H9 (cell line): ENCODE results near the gene AQP12A. TPM values are rescaled to one million over a fixed set of nuclear protein-coding genes. Genes with fewer than 3 reads are reported as not detected.

Source experiments
- DNase-seq: peaks from one replicate; pipeline ENCODE4 v3.0.0-alpha.2; 2017
- H2AFZ ChIP-seq: one replicate; pipeline ENCODE4 v1.6.1; 2013; ENCODE audit warnings: mild to moderate bottlenecking, low read length, control low read depth, moderate library complexity
- H2AK5ac ChIP-seq: 2 replicates; pipeline ENCODE4 v1.6.1; 2013; ENCODE audit warnings: low read length, control low read depth, mixed read lengths; ENCODE audit not compliant: insufficient read length
- H2BK120ac ChIP-seq: one replicate; pipeline ENCODE4 v1.6.1; 2013; ENCODE audit warnings: low read depth, mild to moderate bottlenecking, low read length, control low read depth, inconsistent platforms; ENCODE audit not compliant: poor library complexity, severe bottlenecking
- H2BK12ac ChIP-seq: 2 replicates; pipeline ENCODE4 v1.6.1; 2013; ENCODE audit warnings: low read length, control low read depth, mixed read lengths, low read depth; ENCODE audit not compliant: insufficient read length
- H2BK15ac ChIP-seq: 2 replicates; pipeline ENCODE4 v1.6.1; 2013; ENCODE audit warnings: low read depth, low read length, control low read depth
- H2BK20ac ChIP-seq: one replicate; pipeline ENCODE4 v1.6.1; 2013; ENCODE audit warnings: low read depth, mild to moderate bottlenecking, low read length, control low read depth, inconsistent platforms; ENCODE audit not compliant: poor library complexity, severe bottlenecking
- H2BK5ac ChIP-seq: 2 replicates; pipeline ENCODE4 v1.6.1; 2013; ENCODE audit warnings: low read length, control low read depth, mixed read lengths; ENCODE audit not compliant: insufficient read length
- H3K14ac ChIP-seq: 2 replicates; pipeline ENCODE4 v1.6.1; 2013; ENCODE audit warnings: low read length, control low read depth; ENCODE audit not compliant: insufficient read depth
- H3K18ac ChIP-seq: 2 replicates; pipeline ENCODE4 v1.6.1; 2013; ENCODE audit warnings: low read depth, mild to moderate bottlenecking, mixed read lengths, low read length, control low read depth; ENCODE audit not compliant: insufficient read length
- H3K23ac ChIP-seq: 2 replicates; pipeline ENCODE4 v1.6.1; 2013; ENCODE audit warnings: low read length, control low read depth, mixed read lengths, low read depth; ENCODE audit not compliant: insufficient read length
- H3K23me2 ChIP-seq: 2 replicates; pipeline ENCODE4 v1.6.1; 2013; ENCODE audit warnings: low read depth, mild to moderate bottlenecking, mixed read lengths, low read length, control low read depth; ENCODE audit not compliant: insufficient read length, poor library complexity, severe bottlenecking
- H3K27ac ChIP-seq: 2 replicates; pipeline ENCODE4 v1.5.1; 2013; ENCODE audit warnings: low read length, control low read depth, mixed read lengths, low read depth; ENCODE audit not compliant: insufficient read length
- H3K27me3 ChIP-seq: 2 replicates; pipeline ENCODE4 v1.6.1; 2013; ENCODE audit warnings: low read length, control low read depth, inconsistent platforms; ENCODE audit not compliant: insufficient read depth
- H3K4ac ChIP-seq: 2 replicates; pipeline ENCODE4 v1.6.1; 2013; ENCODE audit warnings: low read depth, mild to moderate bottlenecking, control low read depth, inconsistent platforms, low read length, moderate library complexity
- H3K4me1 ChIP-seq: 2 replicates; pipeline ENCODE4 v1.6.1; 2013; ENCODE audit warnings: low read length, control low read depth, inconsistent platforms; ENCODE audit not compliant: insufficient read depth
- H3K4me2 ChIP-seq: 2 replicates; pipeline ENCODE4 v1.6.1; 2013; ENCODE audit warnings: low read length, control low read depth, mixed read lengths; ENCODE audit not compliant: insufficient read length, insufficient read depth
- H3K56ac ChIP-seq: 2 replicates; pipeline ENCODE4 v1.6.1; 2013; ENCODE audit warnings: low read depth, mild to moderate bottlenecking, mixed read lengths, low read length, control low read depth; ENCODE audit not compliant: insufficient read length
- H3K79me1 ChIP-seq: 2 replicates; pipeline ENCODE4 v1.6.1; 2013; ENCODE audit warnings: low read depth, mild to moderate bottlenecking, moderate library complexity, low read length, control low read depth, inconsistent platforms; ENCODE audit not compliant: insufficient read depth, poor library complexity, severe bottlenecking
- H3K79me2 ChIP-seq: 2 replicates; pipeline ENCODE4 v1.6.1; 2013; ENCODE audit warnings: low read length, control low read depth, inconsistent platforms; ENCODE audit not compliant: insufficient read depth
- H3K9ac ChIP-seq: 2 replicates; pipeline ENCODE4 v1.6.1; 2013; ENCODE audit warnings: low read length, control low read depth, mixed read lengths; ENCODE audit not compliant: insufficient read length; ENCODE audit errors: extremely low read depth
- H3K9me3 ChIP-seq: one replicate; pipeline ENCODE4 v1.6.1; 2013; ENCODE audit warnings: low read depth, low read length, inconsistent platforms; ENCODE audit not compliant: control insufficient read depth
- H3T11ph ChIP-seq: one replicate; pipeline ENCODE4 v1.6.1; 2013; ENCODE audit warnings: mild to moderate bottlenecking, low read length, control low read depth, inconsistent platforms
- H4K20me1 ChIP-seq: one replicate; pipeline ENCODE4 v1.6.1; 2013; ENCODE audit not compliant: control insufficient read depth, insufficient read length, insufficient read depth
- H4K5ac ChIP-seq: 2 replicates; pipeline ENCODE4 v1.6.1; 2013; ENCODE audit warnings: low read depth, mild to moderate bottlenecking, mixed read lengths, low read length, control low read depth; ENCODE audit not compliant: insufficient read length
- H4K8ac ChIP-seq: replicated peaks from 2 replicates; pipeline ENCODE4 v1.6.1; 2013; ENCODE audit warnings: low read length, control low read depth, mixed read lengths, low read depth; ENCODE audit not compliant: insufficient read length
- H4K91ac ChIP-seq: 2 replicates; pipeline ENCODE4 v1.6.1; 2013; ENCODE audit warnings: low read depth, mild to moderate bottlenecking, moderate library complexity, mixed read lengths, low read length, control low read depth; ENCODE audit not compliant: insufficient read length
- H3K27ac Mint-ChIP-seq, 3 experiments: 2 replicates in 2 of 3; 3 replicates in 1 of 3; pipeline ENCODE4 v1.8.0; 2020 to 2021; ENCODE audit warnings: mixed read lengths in 3 of 3, mild to moderate bottlenecking in 1 of 3, moderate library complexity in 1 of 3
- H3K27me3 Mint-ChIP-seq: 2 replicates; pipeline ENCODE4 v1.8.0; 2021; ENCODE audit warnings: low read depth, mild to moderate bottlenecking, moderate library complexity, mixed read lengths
- H3K36me3 Mint-ChIP-seq, 3 experiments: 2 replicates in 2 of 3; 3 replicates in 1 of 3; pipeline ENCODE4 v1.8.0; 2020 to 2021; ENCODE audit warnings: low read depth in 3 of 3, mixed read lengths in 3 of 3; ENCODE audit not compliant: insufficient read depth in 1 of 3
- H3K4me1 Mint-ChIP-seq, 2 experiments: 2 replicates each; pipeline ENCODE4 v1.8.0; 2020; ENCODE audit warnings: mixed read lengths in 2 of 2
- H3K4me3 Mint-ChIP-seq, 2 experiments: 2 replicates in 1 of 2; 3 replicates in 1 of 2; pipeline ENCODE4 v1.8.0; 2020 to 2021; ENCODE audit warnings: mild to moderate bottlenecking in 2 of 2, mixed read lengths in 2 of 2, moderate library complexity in 1 of 2
- H3K9me3 Mint-ChIP-seq, 2 experiments: 2 replicates in 1 of 2; 3 replicates in 1 of 2; pipeline ENCODE4 v1.8.0; 2020; ENCODE audit warnings: mild to moderate bottlenecking in 2 of 2, mixed read lengths in 2 of 2, moderate library complexity in 1 of 2
- WGBS: extraction: QIAGEN DNeasy Blood & Tissue Kit; methylation state at CpG from one replicate; pipeline ENCODE4 v1.1.7; 2013; ENCODE audit warnings: missing lambda C conversion rate, low lambda C conversion rate, mixed read lengths; ENCODE audit not compliant: insufficient read length; ENCODE audit errors: extremely low coverage; 5-methylcytosine and 5-hydroxymethylcytosine counted together
- total RNA-seq: library from RNA; stranded (reverse); gene quantifications from 2 replicates; pipeline ENCODE4 v1.2.1, GENCODE V29; 2021
- TF ChIP-seq, protein P1 (sequence below): fragments of 200-600 bp; sonication (generic); conservative IDR thresholded peaks from 3 replicates; pipeline ENCODE4 v1.8.0; 2021; ENCODE audit warnings: antibody characterized with exemption, mild to moderate bottlenecking

AQP12A gene
- total RNA-seq, 1 experiment from 2014 or later: not detected

DNA sequence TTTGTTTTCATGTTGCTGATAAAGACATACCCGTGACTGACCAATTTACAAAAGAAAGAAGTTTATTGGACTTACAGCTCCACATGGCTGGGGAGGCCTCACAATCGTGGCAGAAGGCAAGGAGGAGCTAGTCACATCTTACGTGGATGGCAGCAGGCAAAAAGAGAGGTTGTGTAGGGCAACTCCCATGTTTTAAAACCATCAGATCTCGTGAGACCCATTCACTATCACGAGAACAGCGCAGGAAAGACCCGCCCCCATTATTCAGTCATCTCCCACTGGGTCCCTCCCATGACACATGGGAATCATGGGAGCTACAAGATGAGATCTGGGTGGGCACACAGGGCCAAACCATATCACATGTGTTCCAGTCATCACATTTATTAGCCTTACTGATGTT lies 16.8 kb downstream of the AQP12A start:
- no peak overlapping the region for H4K8ac ChIP-seq
- H2BK20ac ChIP-seq: no peak overlapping the region
- no peak overlapping the region for H4K91ac ChIP-seq
- no peaks in the 10 kb centered on the region for H3K79me2 ChIP-seq
- no peak overlapping the region for H3K18ac ChIP-seq
- TF ChIP-seq, protein P1, sequence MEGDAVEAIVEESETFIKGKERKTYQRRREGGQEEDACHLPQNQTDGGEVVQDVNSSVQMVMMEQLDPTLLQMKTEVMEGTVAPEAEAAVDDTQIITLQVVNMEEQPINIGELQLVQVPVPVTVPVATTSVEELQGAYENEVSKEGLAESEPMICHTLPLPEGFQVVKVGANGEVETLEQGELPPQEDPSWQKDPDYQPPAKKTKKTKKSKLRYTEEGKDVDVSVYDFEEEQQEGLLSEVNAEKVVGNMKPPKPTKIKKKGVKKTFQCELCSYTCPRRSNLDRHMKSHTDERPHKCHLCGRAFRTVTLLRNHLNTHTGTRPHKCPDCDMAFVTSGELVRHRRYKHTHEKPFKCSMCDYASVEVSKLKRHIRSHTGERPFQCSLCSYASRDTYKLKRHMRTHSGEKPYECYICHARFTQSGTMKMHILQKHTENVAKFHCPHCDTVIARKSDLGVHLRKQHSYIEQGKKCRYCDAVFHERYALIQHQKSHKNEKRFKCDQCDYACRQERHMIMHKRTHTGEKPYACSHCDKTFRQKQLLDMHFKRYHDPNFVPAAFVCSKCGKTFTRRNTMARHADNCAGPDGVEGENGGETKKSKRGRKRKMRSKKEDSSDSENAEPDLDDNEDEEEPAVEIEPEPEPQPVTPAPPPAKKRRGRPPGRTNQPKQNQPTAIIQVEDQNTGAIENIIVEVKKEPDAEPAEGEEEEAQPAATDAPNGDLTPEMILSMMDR: no peak
- no peak overlapping the region for H3T11ph ChIP-seq
- H3K23ac ChIP-seq: no peak overlapping the region
- no CpG with 5 or more reads among the region's 7 CpGs for WGBS
- no peak overlapping the region for H3K14ac ChIP-seq
- no peak overlapping the region for H3K9ac ChIP-seq
- no peak overlapping the region for H3K4me2 ChIP-seq
- Mint-ChIP-seq H3K4me3 (no peak overlapping the region), H3K4me1 (peaks cover 0 to 10% of the 10 kb centered on the region in 2 experiments; a peak in 3 of 4 replicates), H3K27ac (no peak overlapping the region), H3K9me3 (no peaks in the 10 kb centered on the region; a peak in 2 of 5 replicates), H3K27me3 (peaks cover 12% of the 10 kb centered on the region), H3K36me3 (no peaks in the 10 kb centered on the region)
- H3K9me3 ChIP-seq: no peaks in the 10 kb centered on the region
- H3K27me3 ChIP-seq: no peaks in the 10 kb centered on the region
- no peak overlapping the region for H4K5ac ChIP-seq
- no peak overlapping the region for H2BK120ac ChIP-seq
- no peak overlapping the region for H2BK5ac ChIP-seq
- no peaks in the 10 kb centered on the region for H3K23me2 ChIP-seq
- H3K79me1 ChIP-seq: no peaks in the 10 kb centered on the region
- no peak overlapping the region for H3K27ac ChIP-seq
- no peaks in the 10 kb centered on the region for H3K4me1 ChIP-seq
- no peak overlapping the region for H2AFZ ChIP-seq
- H4K20me1 ChIP-seq: no peaks in the 10 kb centered on the region
- no peak overlapping the region for H2BK12ac ChIP-seq
- H3K56ac ChIP-seq: no peak overlapping the region
- no peak overlapping the region for H2BK15ac ChIP-seq
- no peak overlapping the region for H3K4ac ChIP-seq
- no peak overlapping the region for H2AK5ac ChIP-seq
- no peak for DNase-seq
